Activated T-cell treated with anti-CD3 and anti-CD28 coated beads for 4 hours (primary cell): ENCODE measurements around the gene SHKBP1.
"Not testable (repeated sequence)": the region's sequence is repeated elsewhere in the genome, so short reads cannot be mapped to it uniquely, and the experiment has no call there.

Experiments used
- DNase-seq: peaks from one replicate; pipeline ENCODE4 v3.0.0-alpha.2; 2020

The SHKBP1 gene

GRCh38 chr19:40576585-40577451 is at the start of gene SHKBP1:
SHKBP1 (plus strand) TSS chr19:40576873; CDS start chr19:40576900, 27 bp downstream.
- DNase-seq: peak; percentile 90

DNA sequence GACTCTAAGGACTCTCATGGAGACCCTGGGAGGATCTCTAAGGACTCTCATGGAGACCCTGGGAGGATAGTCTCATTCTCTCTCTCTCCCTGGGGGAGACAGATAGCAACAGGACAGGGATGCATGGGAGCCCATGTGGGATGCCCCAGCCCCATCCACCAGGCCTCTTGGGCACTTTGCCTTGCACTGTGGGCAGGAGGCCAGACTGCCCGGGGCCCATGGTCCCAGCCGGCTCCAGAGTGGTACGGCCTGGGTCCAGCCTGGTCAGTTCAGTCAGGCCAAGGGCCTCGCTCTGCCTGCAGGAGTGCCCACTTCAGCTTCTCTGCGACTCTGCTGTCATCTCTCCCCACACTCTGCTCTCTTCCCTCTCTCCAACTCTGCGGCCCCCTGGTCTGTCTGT is 48.6 kb upstream of the SHKBP1 start:
- no peak for DNase-seq

DNA sequence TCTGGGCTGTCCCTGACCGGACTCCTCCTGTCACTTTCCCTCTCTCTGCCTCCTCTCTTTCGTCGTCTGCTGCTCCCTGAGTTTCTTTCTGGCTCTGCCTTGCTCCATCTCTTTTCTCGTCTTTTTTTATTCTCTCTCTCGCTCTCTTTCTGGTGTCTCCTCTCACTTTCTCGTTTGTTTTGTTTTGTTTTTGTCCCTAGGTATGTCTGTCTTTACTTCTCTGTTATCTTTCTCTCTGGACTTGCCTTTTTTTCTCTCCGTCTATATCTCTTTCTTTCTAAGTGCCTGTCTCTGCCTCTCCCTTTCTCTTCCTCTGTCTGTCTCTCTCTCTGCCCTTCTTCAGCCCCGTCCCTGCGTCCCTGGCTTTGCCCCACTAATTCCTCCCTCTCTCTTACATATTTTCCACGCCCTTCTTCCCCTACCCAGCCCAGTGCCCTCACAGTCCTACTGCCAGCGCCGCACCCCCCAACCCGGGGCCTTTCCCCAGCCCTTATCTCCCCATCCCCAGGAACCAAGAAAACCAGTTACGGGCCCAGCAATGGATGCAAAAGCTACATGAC is 48.1 kb upstream of the SHKBP1 start:
- no peak for DNase-seq

DNA sequence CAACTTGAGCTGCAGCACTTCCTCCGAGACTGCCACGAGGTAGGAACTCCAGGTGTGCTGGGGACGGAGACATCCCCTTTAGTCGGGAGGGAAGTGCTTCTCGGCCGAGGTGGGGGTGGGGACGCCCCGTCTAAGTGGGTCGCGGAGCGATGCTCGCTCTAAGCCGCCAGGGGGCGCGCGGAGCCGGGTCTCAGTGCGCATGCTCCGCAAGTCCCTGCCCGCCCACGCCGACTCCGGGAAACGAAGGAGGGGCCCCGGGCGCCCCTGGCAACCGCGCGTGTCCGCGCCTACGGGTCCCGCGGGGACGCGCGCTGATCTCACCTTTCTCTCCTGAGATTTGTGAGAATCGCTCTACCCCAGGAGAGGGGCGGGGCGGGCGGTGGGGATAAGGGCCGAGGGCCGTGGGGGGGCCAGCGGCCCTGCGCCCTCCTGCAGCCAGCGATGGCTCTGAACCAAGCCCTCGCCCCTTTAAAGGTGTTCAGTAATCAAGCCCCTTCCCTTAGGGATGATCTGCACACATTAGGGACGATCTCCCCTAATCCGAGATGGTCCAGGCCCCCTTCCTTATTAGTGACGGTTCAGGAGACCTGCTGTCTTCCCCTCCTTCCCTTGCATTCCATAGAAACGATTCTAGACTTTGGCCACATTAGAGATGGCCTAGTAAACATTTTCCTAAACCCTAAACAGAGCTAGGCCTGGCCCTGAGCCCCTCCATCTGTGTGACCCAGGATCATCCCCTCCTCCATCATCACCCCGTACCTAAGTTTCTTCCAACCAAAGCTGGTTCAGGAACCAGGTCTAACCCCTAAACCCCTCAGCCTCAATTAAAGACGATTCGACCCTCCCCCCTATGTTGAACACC is 47.3 kb upstream of the SHKBP1 start:
- DNase-seq: peak; percentile 87

- DNase-seq: peak; percentile 4
Measured at GRCh38 chr19:40530091-40530901, 46.4 kb upstream of the SHKBP1 start.

GRCh38 chr19:40533508-40533907 is 43.2 kb upstream of the SHKBP1 start:
- no peak for DNase-seq

GRCh38 chr19:40534148-40534547 is 42.5 kb upstream of the SHKBP1 start:
- DNase-seq: no peak

DNA sequence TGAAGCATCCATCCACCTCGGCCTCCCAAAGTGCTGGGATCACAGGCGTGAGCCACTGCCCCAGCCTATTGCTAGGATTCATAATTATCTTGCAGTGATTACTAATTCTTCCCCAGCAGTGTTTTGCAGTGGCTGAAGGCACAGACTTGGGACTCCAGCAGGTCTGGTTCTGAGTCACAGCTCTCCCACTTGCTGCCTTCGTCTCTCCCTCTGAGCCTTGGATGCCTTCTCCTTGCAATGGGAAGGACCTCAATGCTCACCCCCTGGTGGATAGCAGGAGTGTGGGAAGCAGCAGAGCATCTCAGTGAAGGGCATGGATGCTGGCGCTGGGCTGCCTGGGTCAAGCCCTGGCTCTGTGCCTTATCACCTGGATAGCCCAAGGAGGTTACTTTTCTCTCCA is 37.6 kb upstream of the SHKBP1 start:
- no peak for DNase-seq

DNA sequence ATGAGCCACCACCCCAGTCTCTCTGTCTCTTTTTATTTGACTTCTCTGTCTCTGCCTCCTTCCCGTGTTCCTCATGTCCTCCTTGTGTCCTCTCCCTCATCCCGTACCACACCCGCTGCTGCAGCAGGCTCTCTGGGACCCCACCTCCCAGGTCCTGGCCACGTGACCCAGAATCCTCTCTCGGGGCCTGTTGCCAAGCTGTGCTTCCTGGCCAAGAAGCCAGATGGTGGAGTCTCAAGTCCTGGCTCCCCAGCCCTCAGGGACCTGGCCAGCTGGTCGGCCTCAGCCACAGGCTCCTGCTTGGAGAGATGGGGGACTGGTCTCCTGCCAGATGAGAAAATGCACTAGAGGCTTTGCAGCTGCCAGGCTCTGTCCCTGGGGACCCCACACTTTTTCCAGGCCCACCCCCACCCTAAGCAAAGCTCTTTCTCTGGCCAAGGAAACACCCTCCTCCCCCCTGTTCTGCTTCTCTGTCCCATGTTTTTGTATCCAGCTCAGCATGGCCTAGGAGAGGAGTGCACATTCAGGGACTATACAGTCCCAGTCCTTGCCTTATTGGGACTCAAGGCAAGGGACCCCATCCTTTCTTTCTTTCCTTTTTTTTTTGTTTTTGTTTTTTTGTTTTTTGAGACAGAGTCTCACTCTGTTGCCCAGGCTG is 34.3 kb upstream of the SHKBP1 start:
- no peak for DNase-seq

- DNase-seq: no peak
Measured at GRCh38 chr19:40543029-40543597, 33.6 kb upstream of the SHKBP1 start.

- not testable (repeated sequence) for DNase-seq
Measured at GRCh38 chr19:40546153-40546841, 30.4 kb upstream of the SHKBP1 start.

DNA sequence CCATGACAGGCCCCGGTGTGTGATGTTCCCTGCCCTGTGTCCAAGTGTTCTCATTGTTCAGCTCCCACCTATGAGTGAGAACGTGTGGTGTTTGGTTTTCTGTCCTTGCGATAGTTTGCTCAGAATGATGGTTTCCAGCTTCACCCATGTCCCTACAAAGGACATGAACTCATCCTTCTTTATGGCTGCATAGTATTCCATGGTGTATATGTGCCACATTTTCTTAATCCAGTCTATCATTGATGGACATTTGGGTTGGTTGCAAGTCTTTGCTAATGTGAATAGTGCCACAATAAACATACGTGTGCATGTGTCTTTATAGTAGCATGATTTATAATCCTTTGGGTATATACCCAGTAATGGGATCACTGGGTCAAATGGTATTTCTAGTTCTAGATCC is 29.5 kb upstream of the SHKBP1 start:
- not testable (repeated sequence) for DNase-seq

GRCh38 chr19:40547836-40548235 is 28.8 kb upstream of the SHKBP1 start:
- no peak for DNase-seq

GRCh38 chr19:40549007-40549708 is 27.5 kb upstream of the SHKBP1 start:
- DNase-seq: peak; percentile 66

GRCh38 chr19:40550951-40551350 is 25.7 kb upstream of the SHKBP1 start:
- DNase-seq: no peak

DNA sequence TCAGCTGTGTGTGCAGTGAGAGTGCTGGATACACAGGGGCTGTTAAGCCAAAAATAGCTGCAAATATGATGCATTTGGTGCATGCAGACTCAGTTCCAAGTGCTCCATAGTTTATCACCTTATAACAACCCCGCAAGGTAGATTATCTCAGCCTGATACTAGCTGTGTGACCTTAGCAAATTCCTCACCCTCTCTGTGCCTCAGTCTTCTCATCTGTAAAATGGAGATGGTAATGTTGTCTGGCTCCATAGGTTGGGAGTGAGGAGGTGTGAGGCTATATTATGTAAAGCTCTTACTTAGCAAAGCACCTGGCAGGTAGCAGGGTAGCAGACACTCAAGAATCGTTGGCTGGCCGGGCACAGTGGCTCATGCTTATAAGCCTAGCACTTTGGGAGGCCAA is 23.8 kb upstream of the SHKBP1 start:
- no peak for DNase-seq

GRCh38 chr19:40553885-40554857 is 22.5 kb upstream of the SHKBP1 start:
- DNase-seq: no peak

GRCh38 chr19:40555978-40556689 is 20.5 kb upstream of the SHKBP1 start:
- DNase-seq: no peak
